RWPE2 (cell line): ENCODE measurements around the gene CLDN11.

ENCODE experiments used
- ATAC-seq: fragments of 200-7000 bp; cut with Tn5 transposase; 3 replicates; pipeline ENCODE4 v1.9.1; 2021; ENCODE audit warnings: low read depth
- DNase-seq: peaks from one replicate; pipeline ENCODE4 v3.0.0-alpha.2; 2020; ENCODE audit warnings: low spot score
- H3K27ac ChIP-seq: fragments of 450-650 bp; 2 replicates; pipeline ENCODE4 v1.5.1; 2017; ENCODE audit warnings: mild to moderate bottlenecking; ENCODE audit not compliant: poor library complexity, severe bottlenecking
- H3K27me3 ChIP-seq: fragments of 250-450 bp; sonication (Bioruptor Pico); 2 replicates; pipeline ENCODE4 v1.5.1; 2021; ENCODE audit warnings: mild to moderate bottlenecking, moderate library complexity; ENCODE audit not compliant: insufficient read depth, poor library complexity, severe bottlenecking
- H3K36me3 ChIP-seq: fragments of 250-450 bp; sonication (Bioruptor Pico); 2 replicates; pipeline ENCODE4 v1.5.1; 2020; ENCODE audit warnings: low read depth, mild to moderate bottlenecking, moderate library complexity
- H3K4me1 ChIP-seq: fragments of 250-450 bp; sonication (Bioruptor Pico); 2 replicates; pipeline ENCODE4 v1.5.1; 2021; ENCODE audit warnings: mild to moderate bottlenecking, moderate library complexity; ENCODE audit not compliant: insufficient read depth, poor library complexity, severe bottlenecking
- H3K4me3 ChIP-seq: fragments of 250-450 bp; sonication (Bioruptor Pico); 2 replicates; pipeline ENCODE4 v1.5.1; 2021; ENCODE audit warnings: mild to moderate bottlenecking, moderate library complexity; ENCODE audit not compliant: severe bottlenecking
- H3K9me3 ChIP-seq: fragments of 250-450 bp; sonication (Bioruptor Pico); 2 replicates; pipeline ENCODE4 v1.5.1; 2021; ENCODE audit warnings: mild to moderate bottlenecking, moderate library complexity; ENCODE audit not compliant: severe bottlenecking
- TF ChIP-seq, protein P1 (sequence below): fragments of 450-650 bp; IDR thresholded peaks from one replicate; pipeline ENCODE4 v1.5.1; 2017; ENCODE audit warnings: mild to moderate bottlenecking, moderate library complexity; ENCODE audit not compliant: poor library complexity, severe bottlenecking

CLDN11 gene

GRCh38 chr3:170450039-170450438 lies 31.4 kb downstream of the CLDN11 start:
- no peaks in the 10 kb centered on the region for H3K4me1 ChIP-seq
- H3K27ac ChIP-seq: no peak overlapping the region
- no peaks in the 10 kb centered on the region for H3K36me3 ChIP-seq
- H3K9me3 ChIP-seq: no peaks in the 10 kb centered on the region
- DNase-seq (no peak), ATAC-seq (no peak)
- no peak overlapping the region for H3K4me3 ChIP-seq
- no peaks in the 10 kb centered on the region for H3K27me3 ChIP-seq
- TF ChIP-seq, protein P1, sequence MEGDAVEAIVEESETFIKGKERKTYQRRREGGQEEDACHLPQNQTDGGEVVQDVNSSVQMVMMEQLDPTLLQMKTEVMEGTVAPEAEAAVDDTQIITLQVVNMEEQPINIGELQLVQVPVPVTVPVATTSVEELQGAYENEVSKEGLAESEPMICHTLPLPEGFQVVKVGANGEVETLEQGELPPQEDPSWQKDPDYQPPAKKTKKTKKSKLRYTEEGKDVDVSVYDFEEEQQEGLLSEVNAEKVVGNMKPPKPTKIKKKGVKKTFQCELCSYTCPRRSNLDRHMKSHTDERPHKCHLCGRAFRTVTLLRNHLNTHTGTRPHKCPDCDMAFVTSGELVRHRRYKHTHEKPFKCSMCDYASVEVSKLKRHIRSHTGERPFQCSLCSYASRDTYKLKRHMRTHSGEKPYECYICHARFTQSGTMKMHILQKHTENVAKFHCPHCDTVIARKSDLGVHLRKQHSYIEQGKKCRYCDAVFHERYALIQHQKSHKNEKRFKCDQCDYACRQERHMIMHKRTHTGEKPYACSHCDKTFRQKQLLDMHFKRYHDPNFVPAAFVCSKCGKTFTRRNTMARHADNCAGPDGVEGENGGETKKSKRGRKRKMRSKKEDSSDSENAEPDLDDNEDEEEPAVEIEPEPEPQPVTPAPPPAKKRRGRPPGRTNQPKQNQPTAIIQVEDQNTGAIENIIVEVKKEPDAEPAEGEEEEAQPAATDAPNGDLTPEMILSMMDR: no peak

DNA sequence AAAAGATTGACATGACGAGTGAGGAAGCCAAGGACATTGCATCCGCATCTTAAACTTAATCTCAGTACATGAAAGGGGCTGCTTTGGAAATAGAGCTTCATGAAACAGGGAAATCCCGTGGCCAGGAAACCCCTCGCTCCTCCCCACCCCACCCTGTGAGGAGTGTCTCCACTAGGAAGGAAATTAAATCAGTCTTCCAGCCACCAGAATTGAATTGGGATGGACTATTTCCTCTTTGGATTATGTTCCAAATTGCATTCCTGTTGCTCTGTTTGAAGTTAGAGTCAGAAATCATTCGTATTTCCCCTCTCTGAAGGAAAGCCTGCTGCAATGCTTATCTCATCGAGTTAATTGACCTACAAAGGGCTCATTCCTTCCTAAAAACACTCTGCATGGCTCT lies 35.8 kb downstream of the CLDN11 start:
- Histone ChIP-seq H3K27me3 (no peaks in the 10 kb centered on the region), H3K27ac (no peak overlapping the region), H3K9me3 (no peaks in the 10 kb centered on the region), H3K4me1 (no peaks in the 10 kb centered on the region), H3K4me3 (no peak overlapping the region), H3K36me3 (no peaks in the 10 kb centered on the region)
- no peak for ATAC-seq
- TF ChIP-seq, protein P1: no peak
- no peak for DNase-seq

DNA sequence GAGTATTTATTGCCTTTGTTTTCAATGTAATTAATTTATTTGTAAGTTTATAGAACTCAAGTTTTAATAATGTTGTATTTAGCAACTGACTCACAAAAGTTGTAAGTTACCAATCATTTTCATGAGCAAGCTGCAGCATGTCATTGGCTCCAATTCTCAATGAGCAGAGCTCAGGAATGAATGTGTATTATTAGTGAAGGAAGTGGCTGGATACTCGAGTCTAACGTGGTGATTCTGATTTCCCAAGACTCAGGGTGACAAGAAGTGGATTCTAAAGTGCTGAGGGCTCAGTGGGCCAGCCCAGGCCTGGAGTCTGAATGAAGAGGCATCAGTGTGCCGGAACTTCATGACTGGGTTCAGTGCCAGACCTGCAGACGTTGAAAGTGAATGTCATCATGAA lies 39.6 kb downstream of the CLDN11 start:
- no peaks in the 10 kb centered on the region for H3K4me1 ChIP-seq
- no peak overlapping the region for H3K4me3 ChIP-seq
- TF ChIP-seq, protein P1: no peak
- no peak overlapping the region for H3K27ac ChIP-seq
- ATAC-seq (peak; percentile 65; the same call in 2 of the 3 replicates), DNase-seq (no peak)
- H3K36me3 ChIP-seq: no peaks in the 10 kb centered on the region
- no peaks in the 10 kb centered on the region for H3K9me3 ChIP-seq
- no peaks in the 10 kb centered on the region for H3K27me3 ChIP-seq

DNA sequence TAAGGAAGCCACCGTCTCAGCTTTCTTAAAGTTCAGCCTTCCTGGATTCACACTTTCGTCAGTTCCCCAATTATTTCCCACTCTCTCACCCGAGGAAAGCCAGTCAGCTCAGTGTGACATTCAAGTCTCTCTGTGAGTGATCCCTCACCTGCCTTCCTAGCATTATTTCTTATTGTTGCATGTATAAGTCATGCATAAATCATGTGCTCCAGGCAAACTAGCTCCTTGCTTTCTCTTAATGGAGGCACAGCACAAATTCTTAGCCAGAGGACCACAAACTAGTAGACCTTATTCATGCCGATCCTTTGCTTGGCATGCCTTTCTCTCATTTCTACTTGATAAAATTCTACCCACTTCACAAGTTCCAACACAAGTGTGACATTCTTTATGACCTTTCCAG lies 44.3 kb downstream of the CLDN11 start:
- no peaks in the 10 kb centered on the region for H3K27me3 ChIP-seq
- H3K27ac ChIP-seq: no peak overlapping the region
- TF ChIP-seq, protein P1: no peak
- no peak overlapping the region for H3K4me3 ChIP-seq
- no peak for ATAC-seq
- DNase-seq: no peak
- H3K4me1 ChIP-seq: no peaks in the 10 kb centered on the region
- H3K36me3 ChIP-seq: no peaks in the 10 kb centered on the region
- no peaks in the 10 kb centered on the region for H3K9me3 ChIP-seq

- ATAC-seq: peak; percentile 46; the same call in 1 of the 3 replicates
- H3K27ac ChIP-seq: no peak overlapping the region
These were observed 47.3 kb downstream of the CLDN11 start for GRCh38 chr3:170465955-170466354.

More at GRCh38 chr3:170465955-170466354, 47.3 kb downstream of the CLDN11 start:
- TF ChIP-seq, protein P1: no peak
- Histone ChIP-seq H3K4me1 (no peaks in the 10 kb centered on the region), H3K4me3 (no peak overlapping the region), H3K36me3 (no peaks in the 10 kb centered on the region), H3K9me3 (no peaks in the 10 kb centered on the region), H3K27me3 (no peaks in the 10 kb centered on the region)
- no peak for DNase-seq
